HCT116 (cell line): ENCODE results near the gene TACR2.

Source experiments
- CBX3 ChIP-seq: IDR thresholded peaks from 2 replicates; pipeline ENCODE4 v1.6.1; 2012; ENCODE audit warnings: low read depth
- CTCF ChIP-seq, 3 experiments: fragments of 200-600 bp in 1 of 3; sonication (generic) in 1 of 3; IDR thresholded peaks in 2 of 3; conservative IDR thresholded peaks in 1 of 3; 2 replicates each; pipeline ENCODE4 v1.5.1; 2012 to 2017; ENCODE audit warnings: low read depth in 2 of 3, low read length in 2 of 3, antibody characterized with exemption in 1 of 3, borderline replicate concordance in 1 of 3, control low read depth in 1 of 3, mild to moderate bottlenecking in 1 of 3, mixed read lengths in 1 of 3, mixed run types in 1 of 3, moderate library complexity in 1 of 3; ENCODE audit not compliant: insufficient read depth in 1 of 3
- EZH2 ChIP-seq: fragments of 200-600 bp; sonication (generic); IDR thresholded peaks from 2 replicates; pipeline ENCODE4 v1.6.1; 2017; ENCODE audit warnings: antibody characterized with exemption, mixed run types
- EZH2phosphoT487 ChIP-seq: fragments of 200-600 bp; IDR thresholded peaks from 2 replicates; pipeline ENCODE4 v1.6.1; 2018; ENCODE audit warnings: antibody characterized with exemption, borderline replicate concordance
- JUND ChIP-seq: IDR thresholded peaks from 2 replicates; pipeline ENCODE4 v1.6.1; 2012
- MAX ChIP-seq: IDR thresholded peaks from 2 replicates; pipeline ENCODE4 v1.6.1; 2012
- POLR2A ChIP-seq: IDR thresholded peaks from 2 replicates; pipeline ENCODE4 v1.7.0; 2011; ENCODE audit warnings: borderline replicate concordance; ENCODE audit not compliant: insufficient read depth, insufficient read length; ENCODE audit errors: extremely low read depth
- SRF ChIP-seq: IDR thresholded peaks from 2 replicates; pipeline ENCODE4 v1.6.1; 2012; ENCODE audit warnings: low read depth
- TCF7L2 ChIP-seq: IDR thresholded peaks from 2 replicates; pipeline ENCODE4 v1.7.0; 2011; ENCODE audit warnings: borderline replicate concordance, inconsistent platforms; ENCODE audit not compliant: insufficient read depth, insufficient read length; ENCODE audit errors: extremely low read depth
- ZNF274 ChIP-seq: fragments of 200-500 bp; sonication (Bioruptor generic); IDR thresholded peaks from 2 replicates; pipeline ENCODE4 v1.6.1; 2014; ENCODE audit warnings: mild to moderate bottlenecking, low read depth, low read length, inconsistent platforms

- TF ChIP-seq CBX3, result no peak
- TF ChIP-seq CTCF (IDR thresholded peaks at IDR 0.05 in 2 of 3, conservative IDR thresholded peaks at IDR 0.05 in 1 of 3; ENCODE audit: borderline replicate concordance in 1 of 3, insufficient read depth in 1 of 3, low read depth in 2 of 3, low read length in 2 of 3), result no peak
- TF ChIP-seq EZH2, result no peak
- no peak for TF ChIP-seq POLR2A
- no peak for TF ChIP-seq TCF7L2
- TF ChIP-seq ZNF274, result no peak
- TF ChIP-seq SRF, result no peak
- TF ChIP-seq MAX, result no peak
- no peak for TF ChIP-seq EZH2phosphoT487
- TF ChIP-seq JUND, result no peak
These were observed 19.3 kb upstream of the TACR2 start for GRCh38 chr10:69435966-69436520.
